Measurements from ENCODE around the gene GUSB.

GRCh38 chr7:65972976-65973375 lies 9.0 kb downstream of the GUSB start:
- no peak for TF ChIP-seq TAF1 (IDR thresholded peaks at IDR 0.05; ENCODE audit: low read depth, low read length)
- TF ChIP-seq POLR2AphosphoS5 (IDR thresholded peaks at IDR 0.05; ENCODE audit: low read depth, low read length) = no peak
- TF ChIP-seq POLR2A (IDR thresholded peaks at IDR 0.05; ENCODE audit: low read depth, low read length) = no peak
- TF ChIP-seq SPI1 (IDR thresholded peaks at IDR 0.05; ENCODE audit: low read depth, low read length) = no peak
- no peak for TF ChIP-seq POU2F2 (IDR thresholded peaks at IDR 0.05; ENCODE audit: low read depth, low read length)
- TF ChIP-seq PAX5 (IDR thresholded peaks at IDR 0.05; ENCODE audit: insufficient read depth, low read length, severe bottlenecking) = no peak
